Measurements from ENCODE around the gene SNAPC4. TPM values are rescaled to one million over a fixed set of nuclear protein-coding genes. Genes with fewer than 3 reads are reported as not detected.

SNAPC4 gene
- total RNA-seq, 1 experiment from 2014 or later = 29.7 TPM

- Histone ChIP-seq H3K18ac (ENCODE audit: insufficient read length, low read depth, low read length) (no peak overlapping the region), H4K5ac (ENCODE audit: insufficient read length, low read depth, low read length) (no peak overlapping the region), H3K79me1 (ENCODE audit: insufficient read depth, low read depth, low read length, poor library complexity, severe bottlenecking) (no peaks in the 10 kb centered on the region), H3T11ph (ENCODE audit: low read length) (no peak overlapping the region), H3K4ac (ENCODE audit: low read depth, low read length) (no peak overlapping the region), H3K4me1 (ENCODE audit: insufficient read depth, low read length) (no peaks in the 10 kb centered on the region), H3K14ac (ENCODE audit: insufficient read depth, low read length) (no peak overlapping the region), H2AK5ac (ENCODE audit: insufficient read length, low read length) (no peak overlapping the region), H3K23ac (ENCODE audit: insufficient read length, low read depth, low read length) (no peak overlapping the region), H2BK15ac (ENCODE audit: low read depth, low read length) (no peak overlapping the region), H3K9me3 (ENCODE audit: control insufficient read depth, low read depth, low read length) (no peaks in the 10 kb centered on the region), H3K27me3 (ENCODE audit: insufficient read depth, low read length) (no peaks in the 10 kb centered on the region), H3K9ac (ENCODE audit: extremely low read depth, insufficient read length, low read length) (no peak overlapping the region), H2BK5ac (ENCODE audit: insufficient read length, low read length) (no peak overlapping the region), H3K27ac (ENCODE audit: insufficient read length, low read depth, low read length) (no peak overlapping the region), H4K91ac (ENCODE audit: insufficient read length, low read depth, low read length) (no peak overlapping the region), H3K56ac (ENCODE audit: insufficient read length, low read depth, low read length) (no peak overlapping the region), H3K23me2 (ENCODE audit: insufficient read length, low read depth, low read length, poor library complexity, severe bottlenecking) (no peaks in the 10 kb centered on the region), H3K79me2 (ENCODE audit: insufficient read depth, low read length) (no peaks in the 10 kb centered on the region), H2BK120ac (ENCODE audit: low read depth, low read length, poor library complexity, severe bottlenecking) (no peak overlapping the region), H2BK20ac (ENCODE audit: low read depth, low read length, poor library complexity, severe bottlenecking) (no peak overlapping the region), H3K4me2 (ENCODE audit: insufficient read depth, insufficient read length, low read length) (no peak overlapping the region), H2BK12ac (ENCODE audit: insufficient read length, low read depth, low read length) (no peak overlapping the region), H4K8ac (replicated peaks; ENCODE audit: insufficient read length, low read depth, low read length) (no peak overlapping the region), H2AFZ (ENCODE audit: low read length) (no peak overlapping the region), H4K20me1 (ENCODE audit: control insufficient read depth, insufficient read depth, insufficient read length) (no peaks in the 10 kb centered on the region)
- H3K36me3 Mint-ChIP-seq (ENCODE audit: insufficient read depth in 1 of 3, low read depth in 3 of 3) = peaks cover 37 to 88% (median 74%) of the 10 kb centered on the region in 3 experiments
- no peaks in the 10 kb centered on the region for H3K27me3 Mint-ChIP-seq (ENCODE audit: low read depth)
- H3K27ac Mint-ChIP-seq = no peak overlapping the region
- WGBS (ENCODE audit: extremely low coverage, insufficient read length, low lambda C conversion rate) = no CpG with 5 or more reads among the region's 48 CpGs
- TF ChIP-seq CTCF (conservative IDR thresholded peaks at IDR 0.05) = no peak
- DNase-seq = no peak
- no peaks in the 10 kb centered on the region for H3K4me1 Mint-ChIP-seq
- no peaks in the 10 kb centered on the region for H3K9me3 Mint-ChIP-seq
- no peak overlapping the region for H3K4me3 Mint-ChIP-seq
Measured at GRCh38 chr9:136418182-136419091, 18.5 kb upstream of the SNAPC4 start.
